ENCODE data around the gene MMD. TPM values are rescaled to one million over a fixed set of nuclear protein-coding genes. Genes with fewer than 3 reads are reported as not detected.

Gene MMD
- total and polyA plus RNA-seq, 2 of the 13 experiments (the other 11 are each of a cell fraction or from before 2014, with no cell fraction given), result 121 to 225 TPM

DNA sequence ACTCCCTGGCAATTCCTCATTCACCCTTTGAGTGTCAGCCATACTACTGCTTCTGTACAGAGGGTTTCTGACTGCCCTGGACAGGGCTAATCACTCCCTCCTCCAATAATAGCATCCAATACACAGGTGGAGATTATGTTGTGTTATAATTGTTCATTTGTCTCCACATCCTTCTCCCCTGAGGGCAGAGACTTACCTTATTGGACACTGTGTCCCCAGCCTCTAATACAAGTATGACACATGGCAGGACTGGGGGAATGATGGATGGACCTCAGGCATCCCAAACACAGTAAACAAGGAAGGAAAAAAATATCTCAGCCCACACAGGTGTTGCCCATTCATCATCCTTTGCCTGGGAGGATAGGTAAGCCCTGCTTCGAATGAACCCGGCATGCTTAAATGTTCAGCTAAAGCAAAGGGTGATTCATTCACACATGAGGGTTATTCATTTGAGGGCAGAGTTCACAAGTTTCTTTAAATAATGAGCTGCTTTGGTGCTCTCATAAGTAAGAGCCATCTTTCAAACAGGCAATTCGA, 34.8 kb downstream of the MMD start:
- ChIA-PET POLR2A (no interaction called here), CTCF (ENCODE audit: low intra/inter-chr PET ratio, low total read pairs) (no interaction called here)
- WGBS (ENCODE audit: low lambda C conversion rate), result 66% methylated on average over 3 of the region's 3 CpGs
- no peak overlapping the region for H3K4me3 ChIP-seq (replicated peaks in 1 of 3; ENCODE audit: insufficient read depth in 1 of 3, low read depth in 2 of 3, low read length in 3 of 3)
- H2AFZ ChIP-seq (ENCODE audit: low read length), result no peak overlapping the region
- intact Hi-C loops (cut with micrococcal nuclease; ENCODE audit: unreplicated experiment) (no loop called here), in situ Hi-C loops (cut with HindIII; ENCODE audit: extremely low pct_ligation_motif_present, low pct_unique_long_range_greater_than_20kb) (loop anchor here (25.0 kb wide), 1 partner anchor 375 kb away; the partner anchor contains the start of gene PCTP)
- BruUV-seq (replicated peaks), result no TSS peak
- H3K9ac ChIP-seq (ENCODE audit: insufficient read depth, low read depth, low read length), result no peak overlapping the region
- FAIRE-seq (no peak), ATAC-seq (no peak), DNase-seq (ENCODE audit: low spot score) (no peak)
- no peak overlapping the region for H3K27ac ChIP-seq (ENCODE audit: extremely low read length, insufficient read depth, low read length)
- no peaks in the 10 kb centered on the region for H4K20me1 ChIP-seq (ENCODE audit: insufficient read depth, low read length)
- H3K27me3 ChIP-seq (ENCODE audit: control insufficient read depth in 1 of 2, insufficient read depth in 2 of 2, low read length in 2 of 2), result no peaks in the 10 kb centered on the region; a peak in 1 of 5 replicates
- H3K4me1 ChIP-seq (ENCODE audit: insufficient read depth, low read length), result peaks cover 41% of the 10 kb centered on the region
- H3K36me3 ChIP-seq (replicated peaks in 1 of 2; ENCODE audit: control insufficient read depth in 1 of 2, insufficient read depth in 2 of 2, low read length in 2 of 2), result no peaks in the 10 kb centered on the region; a peak in 1 of 5 replicates
- TF ChIP-seq, protein P1, sequence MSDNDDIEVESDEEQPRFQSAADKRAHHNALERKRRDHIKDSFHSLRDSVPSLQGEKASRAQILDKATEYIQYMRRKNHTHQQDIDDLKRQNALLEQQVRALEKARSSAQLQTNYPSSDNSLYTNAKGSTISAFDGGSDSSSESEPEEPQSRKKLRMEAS (IDR thresholded peaks at IDR 0.05), result peak; percentile 39; the same call in 1 of the 2 replicates
- TF ChIP-seq HNF4G (IDR thresholded peaks at IDR 0.05; ENCODE audit: borderline replicate concordance, low read depth, low read length) (no peak), HNF4G (CRISPR knock-in tag; IDR thresholded peaks at IDR 0.05; ENCODE audit: borderline replicate concordance, low read depth) (no peak)
- H3K9me3 ChIP-seq (ENCODE audit: low read length), result no peaks in the 10 kb centered on the region
- no peaks in the 10 kb centered on the region for H3K79me2 ChIP-seq (ENCODE audit: insufficient read depth, low read length)
- H3K4me2 ChIP-seq (ENCODE audit: low read depth, low read length), result no peak overlapping the region

DNA sequence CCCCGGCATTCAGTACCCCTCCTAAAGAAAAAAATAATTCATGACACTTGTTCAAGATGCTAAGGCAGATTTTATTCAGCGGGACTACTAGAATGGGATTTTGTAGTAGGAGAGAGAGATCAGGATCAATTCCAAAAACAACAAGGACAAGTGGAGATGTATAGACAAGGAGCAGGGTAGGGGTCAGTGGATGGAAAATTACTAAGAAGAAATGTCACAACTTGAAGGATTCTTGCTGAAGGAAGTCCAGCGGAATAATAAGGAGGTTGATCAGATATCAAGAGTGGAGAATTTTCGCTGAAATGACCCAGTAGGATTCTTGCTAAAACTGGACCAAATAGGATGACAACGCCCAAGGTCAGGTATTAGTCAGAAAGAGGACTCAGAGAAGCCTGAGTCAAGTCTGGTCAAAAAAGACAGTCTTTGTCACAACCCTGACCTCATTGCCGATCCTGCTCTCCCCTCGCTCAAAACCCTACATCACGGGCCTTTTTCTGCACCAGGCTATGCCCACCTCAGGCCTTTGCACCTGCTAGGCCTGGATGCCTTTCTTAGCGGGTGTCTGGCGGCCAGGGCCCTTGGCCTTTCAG, 36.9 kb downstream of the MMD start:
- ATAC-seq (no peak), FAIRE-seq (no peak), DNase-seq (ENCODE audit: low spot score) (no peak)
- H3K4me1 ChIP-seq (ENCODE audit: insufficient read depth, low read length), result peaks cover 30% of the 10 kb centered on the region
- ChIA-PET CTCF (ENCODE audit: low intra/inter-chr PET ratio, low total read pairs) (no interaction called here), POLR2A (no interaction called here)
- no TSS peak for BruUV-seq (replicated peaks)
- intact Hi-C loops (cut with micrococcal nuclease; ENCODE audit: unreplicated experiment), result no loop called here
- no peak overlapping the region for H3K9ac ChIP-seq (ENCODE audit: insufficient read depth, low read depth, low read length)
- H3K4me2 ChIP-seq (ENCODE audit: low read depth, low read length), result no peak overlapping the region
- no peaks in the 10 kb centered on the region for H3K36me3 ChIP-seq (replicated peaks in 1 of 2; ENCODE audit: control insufficient read depth in 1 of 2, insufficient read depth in 2 of 2, low read length in 2 of 2)
- H3K9me3 ChIP-seq (ENCODE audit: low read length), result no peaks in the 10 kb centered on the region
- no peak overlapping the region for H3K4me3 ChIP-seq (replicated peaks in 1 of 3; ENCODE audit: insufficient read depth in 1 of 3, low read depth in 2 of 3, low read length in 3 of 3)
- in situ Hi-C loops (cut with HindIII; ENCODE audit: extremely low pct_ligation_motif_present, low pct_unique_long_range_greater_than_20kb), result loop anchor here (25.0 kb wide), 1 partner anchor 378 kb away; the partner anchor contains the start of gene PCTP
- no peaks in the 10 kb centered on the region for H4K20me1 ChIP-seq (ENCODE audit: insufficient read depth, low read length)
- no peaks in the 10 kb centered on the region; a peak in 1 of 5 replicates for H3K27me3 ChIP-seq (ENCODE audit: control insufficient read depth in 1 of 2, insufficient read depth in 2 of 2, low read length in 2 of 2)
- H2AFZ ChIP-seq (ENCODE audit: low read length), result no peak overlapping the region
- H3K79me2 ChIP-seq (ENCODE audit: insufficient read depth, low read length), result no peaks in the 10 kb centered on the region
- H3K27ac ChIP-seq (ENCODE audit: extremely low read length, insufficient read depth, low read length), result no peak overlapping the region
- WGBS (ENCODE audit: low lambda C conversion rate), result 74% methylated on average over 10 of the region's 10 CpGs
- TF ChIP-seq, protein P2, sequence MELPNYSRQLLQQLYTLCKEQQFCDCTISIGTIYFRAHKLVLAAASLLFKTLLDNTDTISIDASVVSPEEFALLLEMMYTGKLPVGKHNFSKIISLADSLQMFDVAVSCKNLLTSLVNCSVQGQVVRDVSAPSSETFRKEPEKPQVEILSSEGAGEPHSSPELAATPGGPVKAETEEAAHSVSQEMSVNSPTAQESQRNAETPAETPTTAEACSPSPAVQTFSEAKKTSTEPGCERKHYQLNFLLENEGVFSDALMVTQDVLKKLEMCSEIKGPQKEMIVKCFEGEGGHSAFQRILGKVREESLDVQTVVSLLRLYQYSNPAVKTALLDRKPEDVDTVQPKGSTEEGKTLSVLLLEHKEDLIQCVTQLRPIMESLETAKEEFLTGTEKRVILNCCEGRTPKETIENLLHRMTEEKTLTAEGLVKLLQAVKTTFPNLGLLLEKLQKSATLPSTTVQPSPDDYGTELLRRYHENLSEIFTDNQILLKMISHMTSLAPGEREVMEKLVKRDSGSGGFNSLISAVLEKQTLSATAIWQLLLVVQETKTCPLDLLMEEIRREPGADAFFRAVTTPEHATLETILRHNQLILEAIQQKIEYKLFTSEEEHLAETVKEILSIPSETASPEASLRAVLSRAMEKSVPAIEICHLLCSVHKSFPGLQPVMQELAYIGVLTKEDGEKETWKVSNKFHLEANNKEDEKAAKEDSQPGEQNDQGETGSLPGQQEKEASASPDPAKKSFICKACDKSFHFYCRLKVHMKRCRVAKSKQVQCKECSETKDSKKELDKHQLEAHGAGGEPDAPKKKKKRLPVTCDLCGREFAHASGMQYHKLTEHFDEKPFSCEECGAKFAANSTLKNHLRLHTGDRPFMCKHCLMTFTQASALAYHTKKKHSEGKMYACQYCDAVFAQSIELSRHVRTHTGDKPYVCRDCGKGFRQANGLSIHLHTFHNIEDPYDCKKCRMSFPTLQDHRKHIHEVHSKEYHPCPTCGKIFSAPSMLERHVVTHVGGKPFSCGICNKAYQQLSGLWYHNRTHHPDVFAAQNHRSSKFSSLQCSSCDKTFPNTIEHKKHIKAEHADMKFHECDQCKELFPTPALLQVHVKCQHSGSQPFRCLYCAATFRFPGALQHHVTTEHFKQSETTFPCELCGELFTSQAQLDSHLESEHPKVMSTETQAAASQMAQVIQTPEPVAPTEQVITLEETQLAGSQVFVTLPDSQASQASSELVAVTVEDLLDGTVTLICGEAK (IDR thresholded peaks at IDR 0.05), result no peak
- TF ChIP-seq, protein P2 (CRISPR knock-in tag; IDR thresholded peaks at IDR 0.05), result no peak
- no peak for TF ChIP-seq CENPT (CRISPR knock-in tag; IDR thresholded peaks at IDR 0.05; ENCODE audit: low read depth)
- TF ChIP-seq ZNF33B (CRISPR knock-in tag; IDR thresholded peaks at IDR 0.05), result no peak
- no peak for TF ChIP-seq ONECUT2 (CRISPR knock-in tag; IDR thresholded peaks at IDR 0.05)
